ENCODE measurements around the gene STK24. TPM values are rescaled to one million over a fixed set of nuclear protein-coding genes. Genes with fewer than 3 reads are reported as not detected.

STK24 gene
- total and polyA plus RNA-seq, 7 donors: 27.2 to 58.1 (median 34.3) TPM

- Histone ChIP-seq H3K27ac (peak overlapping the region; percentile 58), H3K4me3 (no peak overlapping the region), H3K27me3 (ENCODE audit: insufficient read depth in 3 of 3, low read length in 2 of 3) (no peaks in the 10 kb centered on the region), H3K4me1 (peaks cover 55% of the 10 kb centered on the region), H3K9me3 (no peaks in the 10 kb centered on the region), H3K36me3 (ENCODE audit: insufficient read depth in 1 of 2, low read depth in 1 of 2) (no peaks in the 10 kb centered on the region)
- TF ChIP-seq CTCF (IDR thresholded peaks at IDR 0.05): no peak
- ATAC-seq: peak in 1 of 4 donors; percentile 3
- no peak for DNase-seq
- 69 to 75% (median 74%) methylated on average over 2 of the region's 2 CpGs for WGBS, 3 donors
- intact Hi-C loops (cut with DNase I): loop anchor here in 1 of 2 donors (5.0 kb wide), 1 partner anchor 69 kb away; the partner anchor contains the start of gene STK24
Observed at GRCh38 chr13:98508280-98508679, 68.6 kb downstream of the STK24 start.

- Histone ChIP-seq H3K9me3 (no peaks in the 10 kb centered on the region), H3K4me1 (peaks cover 59% of the 10 kb centered on the region), H3K4me3 (no peak overlapping the region), H3K27ac (peak overlapping the region; percentile 57), H3K36me3 (ENCODE audit: insufficient read depth in 1 of 2, low read depth in 1 of 2) (no peaks in the 10 kb centered on the region), H3K27me3 (ENCODE audit: insufficient read depth in 3 of 3, low read length in 2 of 3) (no peaks in the 10 kb centered on the region)
- WGBS, 3 donors: 12 to 29% (median 14%) methylated on average over 5 of the region's 5 CpGs
- peak in 1 of 2 donors; percentile 58 for DNase-seq
- intact Hi-C loops (cut with DNase I): loop anchor here in 1 of 2 donors (5.0 kb wide), 1 partner anchor 70 kb away; the partner anchor contains the start of gene STK24
- TF ChIP-seq CTCF (IDR thresholded peaks at IDR 0.05): no peak
- ATAC-seq: peak; percentile 21 to 62 (median 48)
Observed at GRCh38 chr13:98507282-98507797, 69.6 kb downstream of the STK24 start.

GRCh38 chr13:98506728-98507230, 70.1 kb downstream of the STK24 start:
- ATAC-seq: peak in 2 of 4 donors; percentile 7 to 16
- DNase-seq: no peak
- intact Hi-C loops (cut with DNase I): loop anchor here in 1 of 2 donors (5.0 kb wide), 1 partner anchor 71 kb away; the partner anchor contains the start of gene STK24
- 50 to 65% (median 53%) methylated on average over 16 of the region's 16 CpGs for WGBS, 3 donors
- Histone ChIP-seq H3K9me3 (no peaks in the 10 kb centered on the region), H3K4me1 (peaks cover 56% of the 10 kb centered on the region), H3K27ac (peak overlapping the region; percentile 57), H3K27me3 (ENCODE audit: insufficient read depth in 3 of 3, low read length in 2 of 3) (no peaks in the 10 kb centered on the region), H3K4me3 (no peak overlapping the region), H3K36me3 (ENCODE audit: insufficient read depth in 1 of 2, low read depth in 1 of 2) (no peaks in the 10 kb centered on the region)
- no peak for TF ChIP-seq CTCF (IDR thresholded peaks at IDR 0.05)

- WGBS, 3 donors: 63 to 78% (median 73%) methylated on average over 12 of the region's 12 CpGs
- peaks cover 56% of the 10 kb centered on the region for H3K4me1 ChIP-seq
Observed at GRCh38 chr13:98506322-98506721, 70.6 kb downstream of the STK24 start.

More at GRCh38 chr13:98506322-98506721, 70.6 kb downstream of the STK24 start:
- intact Hi-C loops (cut with DNase I): loop anchor here in 1 of 2 donors (5.0 kb wide), 1 partner anchor 71 kb away; the partner anchor contains the start of gene STK24
- H3K9me3 ChIP-seq: no peaks in the 10 kb centered on the region
- no peaks in the 10 kb centered on the region for H3K27me3 ChIP-seq (ENCODE audit: insufficient read depth in 3 of 3, low read length in 2 of 3)
- H3K27ac ChIP-seq: no peak overlapping the region
- no peak for TF ChIP-seq CTCF (IDR thresholded peaks at IDR 0.05)
- DNase-seq (no peak), ATAC-seq (no peak)
- no peak overlapping the region for H3K4me3 ChIP-seq
- no peaks in the 10 kb centered on the region for H3K36me3 ChIP-seq (ENCODE audit: insufficient read depth in 1 of 2, low read depth in 1 of 2)
